ENCODE measurements around the gene PELI3. TPM values are rescaled to one million over a fixed set of nuclear protein-coding genes. Genes with fewer than 3 reads are reported as not detected.

PELI3 gene
- total and polyA plus RNA-seq, 10 of the 15 experiments (the other 5 are each of a cell fraction or from before 2014, with no cell fraction given), result 0.14 to 1.5 (median 0.66) TPM

DNA sequence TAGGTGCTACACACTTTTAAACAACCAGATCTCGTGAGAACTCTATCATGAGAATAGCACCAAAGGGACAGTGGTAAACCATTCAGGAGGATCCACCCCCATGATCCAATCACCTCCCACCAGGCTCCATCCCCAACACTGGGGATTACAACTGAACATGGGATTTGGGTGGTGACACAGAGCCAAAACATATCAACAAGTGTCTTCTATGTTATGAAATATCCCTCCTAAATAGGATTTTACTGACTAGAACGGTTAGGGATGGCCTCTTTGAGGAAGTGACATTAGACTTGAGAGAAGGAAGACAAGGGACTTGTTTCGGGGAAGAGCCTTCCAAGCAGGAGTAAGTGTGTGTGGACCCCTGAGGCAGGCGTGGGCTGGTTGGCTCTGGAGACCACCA is 16.1 kb upstream of the PELI3 start (continued):
- TF ChIP-seq, protein P1, sequence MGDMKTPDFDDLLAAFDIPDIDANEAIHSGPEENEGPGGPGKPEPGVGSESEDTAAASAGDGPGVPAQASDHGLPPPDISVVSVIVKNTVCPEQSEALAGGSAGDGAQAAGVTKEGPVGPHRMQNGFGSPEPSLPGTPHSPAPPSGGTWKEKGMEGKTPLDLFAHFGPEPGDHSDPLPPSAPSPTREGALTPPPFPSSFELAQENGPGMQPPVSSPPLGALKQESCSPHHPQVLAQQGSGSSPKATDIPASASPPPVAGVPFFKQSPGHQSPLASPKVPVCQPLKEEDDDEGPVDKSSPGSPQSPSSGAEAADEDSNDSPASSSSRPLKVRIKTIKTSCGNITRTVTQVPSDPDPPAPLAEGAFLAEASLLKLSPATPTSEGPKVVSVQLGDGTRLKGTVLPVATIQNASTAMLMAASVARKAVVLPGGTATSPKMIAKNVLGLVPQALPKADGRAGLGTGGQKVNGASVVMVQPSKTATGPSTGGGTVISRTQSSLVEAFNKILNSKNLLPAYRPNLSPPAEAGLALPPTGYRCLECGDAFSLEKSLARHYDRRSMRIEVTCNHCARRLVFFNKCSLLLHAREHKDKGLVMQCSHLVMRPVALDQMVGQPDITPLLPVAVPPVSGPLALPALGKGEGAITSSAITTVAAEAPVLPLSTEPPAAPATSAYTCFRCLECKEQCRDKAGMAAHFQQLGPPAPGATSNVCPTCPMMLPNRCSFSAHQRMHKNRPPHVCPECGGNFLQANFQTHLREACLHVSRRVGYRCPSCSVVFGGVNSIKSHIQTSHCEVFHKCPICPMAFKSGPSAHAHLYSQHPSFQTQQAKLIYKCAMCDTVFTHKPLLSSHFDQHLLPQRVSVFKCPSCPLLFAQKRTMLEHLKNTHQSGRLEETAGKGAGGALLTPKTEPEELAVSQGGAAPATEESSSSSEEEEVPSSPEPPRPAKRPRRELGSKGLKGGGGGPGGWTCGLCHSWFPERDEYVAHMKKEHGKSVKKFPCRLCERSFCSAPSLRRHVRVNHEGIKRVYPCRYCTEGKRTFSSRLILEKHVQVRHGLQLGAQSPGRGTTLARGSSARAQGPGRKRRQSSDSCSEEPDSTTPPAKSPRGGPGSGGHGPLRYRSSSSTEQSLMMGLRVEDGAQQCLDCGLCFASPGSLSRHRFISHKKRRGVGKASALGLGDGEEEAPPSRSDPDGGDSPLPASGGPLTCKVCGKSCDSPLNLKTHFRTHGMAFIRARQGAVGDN (IDR thresholded peaks at IDR 0.05), result no peak
- TF ChIP-seq CEBPB (IDR thresholded peaks at IDR 0.05; ENCODE audit: borderline replicate concordance in 1 of 2, low read depth in 2 of 2, low read length in 2 of 2) (no peak), HDAC6 (IDR thresholded peaks at IDR 0.05; ENCODE audit: unreplicated experiment) (no peak), NFYB (IDR thresholded peaks at IDR 0.05; ENCODE audit: insufficient read depth, low read depth, low read length) (no peak), ATF3 (IDR thresholded peaks at IDR 0.05; ENCODE audit: borderline replicate concordance, extremely low read depth, low read depth, low read length) (no peak), MTA3 (IDR thresholded peaks at IDR 0.05; ENCODE audit: borderline replicate concordance, low read length) (no peak)
- TF ChIP-seq, protein P2, sequence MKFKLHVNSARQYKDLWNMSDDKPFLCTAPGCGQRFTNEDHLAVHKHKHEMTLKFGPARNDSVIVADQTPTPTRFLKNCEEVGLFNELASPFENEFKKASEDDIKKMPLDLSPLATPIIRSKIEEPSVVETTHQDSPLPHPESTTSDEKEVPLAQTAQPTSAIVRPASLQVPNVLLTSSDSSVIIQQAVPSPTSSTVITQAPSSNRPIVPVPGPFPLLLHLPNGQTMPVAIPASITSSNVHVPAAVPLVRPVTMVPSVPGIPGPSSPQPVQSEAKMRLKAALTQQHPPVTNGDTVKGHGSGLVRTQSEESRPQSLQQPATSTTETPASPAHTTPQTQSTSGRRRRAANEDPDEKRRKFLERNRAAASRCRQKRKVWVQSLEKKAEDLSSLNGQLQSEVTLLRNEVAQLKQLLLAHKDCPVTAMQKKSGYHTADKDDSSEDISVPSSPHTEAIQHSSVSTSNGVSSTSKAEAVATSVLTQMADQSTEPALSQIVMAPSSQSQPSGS (IDR thresholded peaks at IDR 0.05; ENCODE audit: low read length), result no peak
- TF ChIP-seq, protein P3, sequence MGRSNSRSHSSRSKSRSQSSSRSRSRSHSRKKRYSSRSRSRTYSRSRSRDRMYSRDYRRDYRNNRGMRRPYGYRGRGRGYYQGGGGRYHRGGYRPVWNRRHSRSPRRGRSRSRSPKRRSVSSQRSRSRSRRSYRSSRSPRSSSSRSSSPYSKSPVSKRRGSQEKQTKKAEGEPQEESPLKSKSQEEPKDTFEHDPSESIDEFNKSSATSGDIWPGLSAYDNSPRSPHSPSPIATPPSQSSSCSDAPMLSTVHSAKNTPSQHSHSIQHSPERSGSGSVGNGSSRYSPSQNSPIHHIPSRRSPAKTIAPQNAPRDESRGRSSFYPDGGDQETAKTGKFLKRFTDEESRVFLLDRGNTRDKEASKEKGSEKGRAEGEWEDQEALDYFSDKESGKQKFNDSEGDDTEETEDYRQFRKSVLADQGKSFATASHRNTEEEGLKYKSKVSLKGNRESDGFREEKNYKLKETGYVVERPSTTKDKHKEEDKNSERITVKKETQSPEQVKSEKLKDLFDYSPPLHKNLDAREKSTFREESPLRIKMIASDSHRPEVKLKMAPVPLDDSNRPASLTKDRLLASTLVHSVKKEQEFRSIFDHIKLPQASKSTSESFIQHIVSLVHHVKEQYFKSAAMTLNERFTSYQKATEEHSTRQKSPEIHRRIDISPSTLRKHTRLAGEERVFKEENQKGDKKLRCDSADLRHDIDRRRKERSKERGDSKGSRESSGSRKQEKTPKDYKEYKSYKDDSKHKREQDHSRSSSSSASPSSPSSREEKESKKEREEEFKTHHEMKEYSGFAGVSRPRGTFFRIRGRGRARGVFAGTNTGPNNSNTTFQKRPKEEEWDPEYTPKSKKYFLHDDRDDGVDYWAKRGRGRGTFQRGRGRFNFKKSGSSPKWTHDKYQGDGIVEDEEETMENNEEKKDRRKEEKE (IDR thresholded peaks at IDR 0.05), result no peak

Data from GM12878 (cell line).